HG03520 (cell line): ENCODE measurements around the gene MRPL1.

ENCODE experiments used
- ATAC-seq: cut with Tn5 transposase; IDR thresholded peaks from one replicate; pipeline ENCODE4 v1.9.1; 2021; ENCODE audit warnings: mild to moderate bottlenecking, moderate library complexity; ENCODE audit not compliant: unreplicated experiment

MRPL1 gene

GRCh38 chr4:77862478-77863216 lies at the start of gene MRPL1:
TSS of gene MRPL1 (plus strand) at chr4:77862830. CDS start at chr4:77862849, 19 bp downstream.
- peak; percentile 77 for ATAC-seq

DNA sequence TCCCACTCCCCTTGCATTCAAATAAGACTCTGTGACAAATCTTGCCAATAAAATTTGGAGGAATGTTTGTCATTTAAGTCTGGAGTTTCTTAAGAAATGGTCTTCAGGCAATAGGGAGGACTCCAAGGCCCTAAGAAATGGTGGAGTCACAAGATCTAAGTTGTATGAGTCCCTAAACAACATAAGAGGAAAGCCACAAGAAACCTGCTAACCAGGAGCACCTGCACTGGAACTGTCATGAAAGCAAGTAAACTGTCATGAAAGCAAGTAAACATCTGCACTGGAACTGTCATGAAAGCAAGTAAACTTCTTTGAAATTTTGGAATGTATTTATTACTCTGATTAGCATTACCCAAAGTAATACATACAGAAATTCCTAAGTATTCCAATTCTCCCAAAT lies 47.0 kb upstream of the MRPL1 start:
- no peak for ATAC-seq

DNA sequence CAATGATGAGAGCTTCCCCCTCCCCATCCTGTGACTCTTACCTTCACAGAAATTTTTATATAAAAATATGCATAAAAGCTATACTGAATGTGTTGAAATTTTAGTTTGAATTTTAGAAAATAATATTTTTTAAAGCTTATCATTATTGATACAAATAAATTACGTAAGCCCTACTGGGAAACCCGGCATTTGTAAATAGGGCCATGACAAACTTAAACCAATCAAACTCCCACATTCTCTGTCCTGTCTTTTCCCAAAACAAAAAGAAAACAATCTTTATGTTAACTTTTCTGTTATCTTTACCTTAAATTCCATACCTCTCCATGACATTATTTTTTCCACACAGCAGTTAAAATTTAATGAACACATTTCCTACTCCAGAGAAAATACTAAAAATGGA lies 46.1 kb upstream of the MRPL1 start:
- no peak for ATAC-seq

DNA sequence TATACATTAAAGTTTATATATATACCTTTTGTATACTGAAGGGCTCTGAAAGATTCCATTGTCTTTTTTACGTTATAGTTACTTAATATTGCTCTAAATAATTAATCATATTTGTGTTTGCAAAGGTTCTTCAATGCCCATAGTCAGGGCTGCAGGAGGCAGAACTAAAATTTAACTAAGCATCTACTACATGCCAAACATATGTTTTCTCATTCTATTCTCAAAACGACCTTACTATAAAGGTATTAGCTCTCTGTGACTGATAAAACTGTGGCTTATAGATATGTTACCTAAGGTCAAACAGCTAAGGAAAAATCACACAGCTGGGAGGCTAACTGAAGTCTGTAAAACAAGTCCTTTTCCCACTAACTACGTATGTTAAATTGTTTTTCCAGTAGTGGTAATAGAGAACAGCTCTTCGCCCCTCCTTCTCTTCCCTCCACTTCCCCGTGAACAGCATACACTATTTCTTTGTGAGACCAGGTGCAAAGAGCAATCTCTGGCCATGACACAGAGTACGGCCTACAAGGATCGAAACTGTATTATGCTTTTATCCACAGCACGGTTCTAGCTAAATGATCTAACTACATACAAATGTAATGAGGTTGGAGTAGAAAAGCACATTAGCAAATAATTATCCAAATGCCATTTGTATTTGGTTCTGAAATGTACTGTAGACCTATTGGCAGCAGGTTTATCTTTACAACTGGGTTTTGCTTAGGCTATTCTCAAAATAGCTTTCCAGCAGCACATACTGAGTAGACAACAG lies 45.1 kb upstream of the MRPL1 start:
- no peak for ATAC-seq

DNA sequence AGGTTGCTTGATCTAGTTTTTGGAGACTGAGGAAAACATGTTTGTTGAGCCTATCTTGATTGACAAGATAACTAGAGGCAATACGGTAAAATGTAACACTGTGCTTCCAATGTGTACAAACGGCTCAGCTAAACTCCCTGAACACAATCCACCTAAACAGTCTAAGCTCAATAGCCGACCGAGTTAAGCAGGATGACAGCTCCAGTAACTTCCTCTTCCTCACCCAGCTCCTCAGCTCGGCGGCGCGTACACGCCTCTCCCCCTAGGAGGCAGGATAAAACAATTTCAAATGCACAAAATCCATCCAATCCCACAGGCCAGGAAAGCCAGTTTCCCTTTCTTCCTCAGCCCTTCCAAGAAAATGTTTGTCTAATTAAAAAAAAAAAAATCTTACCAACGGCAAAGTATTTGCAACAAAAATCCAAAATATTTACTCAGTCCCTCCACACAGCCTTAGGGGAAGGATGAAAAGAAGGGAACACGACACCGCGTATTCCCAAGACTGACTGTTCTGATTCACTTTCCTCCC lies 44.5 kb upstream of the MRPL1 start:
- no peak for ATAC-seq

DNA sequence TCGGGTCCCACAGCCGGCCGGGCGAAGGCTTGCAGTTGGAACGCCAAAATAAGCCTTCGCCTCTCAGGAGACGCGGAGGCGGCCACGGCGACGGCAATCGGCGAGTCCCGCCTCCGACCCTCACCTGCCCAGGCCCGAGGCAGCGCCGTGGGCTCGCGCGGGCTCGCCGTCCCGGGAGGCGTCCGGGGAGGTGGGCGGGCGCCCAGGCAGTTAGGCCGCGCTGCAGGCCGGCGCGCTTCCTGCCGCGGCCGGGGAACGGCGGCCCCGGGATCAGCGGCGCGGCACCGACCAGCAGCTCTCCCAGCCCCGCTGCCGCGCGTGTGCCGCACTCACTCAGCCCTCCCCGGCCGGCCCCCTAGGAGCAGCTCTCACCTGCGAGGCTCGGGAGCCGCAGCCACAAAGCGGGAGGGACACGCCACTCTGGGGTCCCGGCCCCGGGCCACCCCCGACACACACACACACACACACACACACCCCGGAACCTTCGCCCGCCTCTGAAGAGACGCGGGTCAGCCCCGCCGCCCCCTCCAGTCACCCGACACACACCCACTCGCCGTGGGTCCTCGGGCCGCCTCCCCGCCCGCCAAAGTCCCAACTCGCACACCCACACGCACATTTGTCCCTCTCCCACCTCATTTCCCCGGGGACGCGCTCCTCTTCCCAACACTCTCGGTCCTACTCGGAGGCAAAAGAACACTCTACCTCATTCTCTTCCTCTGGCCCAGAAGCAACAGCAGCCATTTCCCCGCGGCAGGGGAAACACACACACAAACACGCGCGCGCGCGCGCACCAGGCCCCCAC lies 43.8 kb upstream of the MRPL1 start, which contains the start of gene CNOT6L:
CNOT6L (minus strand) TSS at position 767 of the 802 bp plus-strand sequence; CDS start at position 707, 60 bp downstream.
- ATAC-seq, result peak; percentile 28

DNA sequence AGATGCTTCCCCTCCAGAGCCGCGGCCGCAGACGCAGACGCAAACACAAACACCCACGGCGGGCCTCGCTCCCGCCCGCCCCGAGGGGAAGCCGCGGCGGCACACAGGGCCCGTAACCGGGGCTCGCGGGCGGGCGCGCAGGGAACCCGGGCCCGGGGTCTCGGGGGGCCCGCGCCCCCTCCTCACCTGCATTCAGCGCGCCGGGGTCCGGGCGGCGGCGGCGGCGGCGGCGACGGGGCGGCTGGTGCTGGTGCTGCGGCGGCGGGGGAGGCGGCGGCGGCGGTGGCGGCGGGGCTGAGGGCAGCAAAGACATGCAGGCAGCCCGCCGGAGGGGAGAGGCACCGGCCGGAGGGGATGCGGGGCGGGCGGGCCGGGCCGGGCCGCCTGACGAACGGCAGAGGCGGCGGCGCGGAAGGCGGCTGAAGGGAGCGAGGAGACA lies 43.2 kb upstream of the MRPL1 start:
- ATAC-seq, result peak; percentile 16

DNA sequence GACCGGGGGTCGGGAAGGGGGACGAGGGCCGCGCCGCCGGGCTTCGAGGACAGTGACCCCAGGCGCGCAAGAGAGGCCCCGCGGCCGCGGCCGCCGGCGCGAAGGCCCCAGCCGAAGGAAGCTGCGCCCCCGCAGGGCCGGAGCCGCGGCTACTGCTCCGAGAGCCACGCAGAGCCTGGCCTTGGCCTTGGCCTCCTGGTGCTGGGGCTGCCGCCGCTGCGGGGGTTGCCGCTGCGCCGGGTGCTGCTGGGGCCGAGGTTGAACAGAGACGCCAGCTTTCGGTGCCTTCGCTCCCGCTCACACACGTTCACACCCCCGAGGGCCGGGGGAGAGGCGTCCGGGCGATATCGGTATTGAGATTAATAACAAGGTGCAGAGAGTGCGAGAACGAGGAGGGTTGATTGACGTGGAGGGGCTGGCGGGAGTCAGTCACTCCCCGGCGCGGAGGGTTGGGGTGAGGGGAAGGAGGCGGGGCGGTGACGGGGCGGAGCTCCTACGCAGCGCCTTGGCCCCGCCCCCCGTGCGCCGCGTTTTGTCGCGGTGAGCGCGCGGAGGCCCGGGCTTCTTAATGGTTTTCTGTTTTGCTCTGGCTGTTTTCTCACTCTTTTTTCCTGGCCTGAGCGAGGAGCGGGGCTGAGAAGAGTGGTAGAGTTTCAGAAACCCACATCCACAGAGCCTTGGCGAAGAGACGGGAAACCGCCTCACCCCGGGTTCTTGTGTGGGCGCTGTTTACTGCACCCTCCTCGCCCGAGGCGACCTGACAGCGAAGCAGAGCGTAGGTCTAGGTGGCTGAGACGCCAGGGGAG lies 42.6 kb upstream of the MRPL1 start:
- ATAC-seq, result peak; percentile 69

GRCh38 chr4:77820649-77821561 lies 41.7 kb upstream of the MRPL1 start:
- no peak for ATAC-seq

DNA sequence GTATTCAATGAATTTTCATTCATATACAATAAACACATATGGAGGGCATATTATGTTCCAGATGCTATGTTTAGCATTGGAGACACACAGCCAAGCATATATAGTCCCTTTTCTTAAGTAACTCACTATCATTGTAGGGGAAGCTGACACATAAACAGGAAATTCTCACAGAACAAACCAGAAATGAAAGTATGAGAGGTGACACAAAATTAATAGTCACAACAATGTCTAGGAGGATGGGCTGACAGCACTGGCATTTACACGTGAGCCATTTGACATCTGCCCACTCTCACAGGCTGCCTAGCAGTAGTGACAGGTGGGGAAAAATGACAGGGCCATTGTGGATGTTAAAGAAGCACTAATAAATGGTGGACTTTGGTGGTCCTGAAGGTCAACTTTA lies 40.9 kb upstream of the MRPL1 start:
- ATAC-seq, result no peak

GRCh38 chr4:77826275-77826674 lies 36.4 kb upstream of the MRPL1 start:
- ATAC-seq, result no peak

- peak; percentile 56 for ATAC-seq
Measured at GRCh38 chr4:77827343-77827742, 35.3 kb upstream of the MRPL1 start.

GRCh38 chr4:77833126-77833724 lies 29.4 kb upstream of the MRPL1 start:
- ATAC-seq, result no peak

GRCh38 chr4:77834403-77834802 lies 28.2 kb upstream of the MRPL1 start:
- no peak for ATAC-seq

DNA sequence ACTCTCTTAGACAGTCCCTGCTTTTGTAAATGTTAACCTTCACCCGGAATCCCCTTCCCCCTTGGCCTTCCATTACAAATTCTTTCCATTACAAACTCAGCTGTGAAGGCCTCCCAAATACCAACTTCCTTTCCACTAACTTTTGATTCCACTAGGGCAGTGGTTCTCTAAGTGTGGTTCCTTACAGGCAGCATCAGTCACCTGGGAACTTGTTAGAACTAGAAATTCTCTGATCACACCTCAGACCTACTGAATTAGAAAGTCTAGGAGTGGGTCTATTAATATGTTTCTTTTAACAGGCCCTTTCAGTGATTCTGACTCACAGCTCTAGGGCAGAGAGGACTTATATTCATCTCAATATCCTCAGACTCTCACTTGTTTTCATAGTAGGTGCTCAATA lies 19.0 kb upstream of the MRPL1 start:
- no peak for ATAC-seq

DNA sequence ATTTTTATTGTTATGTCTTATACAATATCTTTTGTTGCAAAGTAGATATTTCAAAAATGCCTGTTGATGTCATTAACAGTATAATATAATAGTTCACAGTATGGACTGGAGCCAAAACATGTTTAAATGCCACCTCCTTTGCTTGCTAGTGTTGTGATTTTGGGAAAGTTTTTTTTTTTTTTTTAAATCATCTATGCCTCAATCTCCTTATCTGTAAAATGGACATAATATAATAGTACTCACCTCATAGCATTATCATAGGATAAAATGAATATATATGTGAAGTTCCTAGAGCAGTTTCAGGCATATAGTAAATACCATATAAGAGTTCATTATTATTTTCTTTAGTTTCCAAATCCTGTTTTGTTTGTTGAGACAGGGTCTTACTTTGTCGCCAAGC lies 18.3 kb upstream of the MRPL1 start:
- ATAC-seq, result no peak

GRCh38 chr4:77845400-77845799 lies 17.2 kb upstream of the MRPL1 start:
- no peak for ATAC-seq

- ATAC-seq, result no peak
Measured at GRCh38 chr4:77845929-77846328, 16.7 kb upstream of the MRPL1 start.

GRCh38 chr4:77848508-77848907 lies 14.1 kb upstream of the MRPL1 start:
- ATAC-seq, result no peak
